Measurements from ENCODE around the gene PFKFB3. TPM values are rescaled to one million over a fixed set of nuclear protein-coding genes. Genes with fewer than 3 reads are reported as not detected.

The PFKFB3 gene
- total RNA-seq, 2 experiments from 2014 or later: 93.0 to 97.3 TPM

- Mint-ChIP-seq H3K27me3 (ENCODE audit: low read depth) (no peaks in the 10 kb centered on the region), H3K4me3 (no peak overlapping the region), H3K4me1 (ENCODE audit: low read depth) (peaks cover 10% of the 10 kb centered on the region), H3K27ac (no peak overlapping the region), H3K9me3 (ENCODE audit: insufficient read depth) (no peaks in the 10 kb centered on the region), H3K36me3 (ENCODE audit: low read depth) (peaks cover 77% of the 10 kb centered on the region)
- ATAC-seq (no peak), DNase-seq (no peak)
- ChIA-PET POLR2A (no interaction called here), CTCF (no interaction called here)
These were observed 19.4 kb downstream of the PFKFB3 start for GRCh38 chr10:6221971-6222751.

DNA sequence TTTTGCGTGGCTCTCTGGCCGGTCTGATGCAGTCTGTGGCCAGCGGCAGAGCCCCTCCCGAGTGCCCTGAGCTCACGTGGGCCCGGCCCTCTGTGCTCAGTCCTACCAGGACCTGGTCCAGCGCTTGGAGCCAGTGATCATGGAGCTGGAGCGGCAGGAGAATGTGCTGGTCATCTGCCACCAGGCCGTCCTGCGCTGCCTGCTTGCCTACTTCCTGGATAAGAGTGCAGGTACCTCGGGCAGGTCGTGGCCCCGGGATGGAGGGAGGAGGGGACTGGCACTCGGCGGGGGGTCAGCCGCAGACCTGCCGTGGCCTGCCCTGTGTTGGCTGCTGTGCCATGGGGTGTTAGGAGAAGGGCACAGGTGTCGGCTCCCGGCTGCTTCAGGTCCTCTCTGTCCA is 20.0 kb downstream of the PFKFB3 start:
- Mint-ChIP-seq H3K27ac (no peak overlapping the region), H3K9me3 (ENCODE audit: insufficient read depth) (no peaks in the 10 kb centered on the region), H3K36me3 (ENCODE audit: low read depth) (peaks cover 78% of the 10 kb centered on the region), H3K4me3 (no peak overlapping the region), H3K4me1 (ENCODE audit: low read depth) (peaks cover 13% of the 10 kb centered on the region), H3K27me3 (ENCODE audit: low read depth) (no peaks in the 10 kb centered on the region)
- ATAC-seq (no peak), DNase-seq (no peak)
- CTCF ChIA-PET: no interaction called here
- POLR2A ChIA-PET: interaction anchor here (0.6 kb wide), 1 partner anchor 351 kb away, joined by 3 read pairs; no protein-coding TSS in a partner anchor

GRCh38 chr10:6223981-6224380 is 21.2 kb downstream of the PFKFB3 start:
- H3K36me3 Mint-ChIP-seq (ENCODE audit: low read depth): peaks cover 76% of the 10 kb centered on the region
- ChIA-PET POLR2A (no interaction called here), CTCF (interaction anchor here (0.9 to 1.2 kb wide), 2 partner anchors 10 to 182 kb away, joined by 3 read pairs; no protein-coding TSS in a partner anchor)
- no peak for DNase-seq
- peaks cover 25% of the 10 kb centered on the region for H3K4me1 Mint-ChIP-seq (ENCODE audit: low read depth)
- ATAC-seq: no peak
- no peaks in the 10 kb centered on the region for H3K9me3 Mint-ChIP-seq (ENCODE audit: insufficient read depth)
- H3K27ac Mint-ChIP-seq: peak overlapping the region; percentile 63
- no peaks in the 10 kb centered on the region for H3K27me3 Mint-ChIP-seq (ENCODE audit: low read depth)
- no peak overlapping the region for H3K4me3 Mint-ChIP-seq

DNA sequence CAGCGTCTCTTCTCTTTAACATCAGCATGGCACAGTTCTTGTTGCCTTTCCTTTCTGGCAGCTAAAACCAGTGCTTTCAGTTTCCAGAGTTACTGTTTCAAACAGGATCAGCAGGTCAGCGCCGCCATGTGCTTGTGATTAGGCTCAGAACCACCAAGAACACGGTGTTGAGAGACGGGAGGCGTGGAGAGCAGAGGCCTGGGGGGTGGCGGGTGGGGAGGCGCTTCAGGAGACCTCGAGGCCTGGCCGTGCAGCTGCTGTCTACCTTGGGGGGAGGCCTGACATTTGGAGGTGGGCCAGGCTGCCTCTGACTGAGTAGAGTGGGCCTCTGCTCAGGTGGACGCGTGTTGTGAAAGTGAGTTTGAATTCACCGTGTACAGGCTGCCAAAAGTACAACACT is 22.0 kb downstream of the PFKFB3 start:
- Mint-ChIP-seq H3K27ac (no peak overlapping the region), H3K27me3 (ENCODE audit: low read depth) (no peaks in the 10 kb centered on the region), H3K36me3 (ENCODE audit: low read depth) (peaks cover 74% of the 10 kb centered on the region), H3K4me3 (no peak overlapping the region), H3K9me3 (ENCODE audit: insufficient read depth) (no peaks in the 10 kb centered on the region), H3K4me1 (ENCODE audit: low read depth) (peaks cover 26% of the 10 kb centered on the region)
- CTCF ChIA-PET: interaction anchor here (0.9 to 1.2 kb wide), 2 partner anchors 10 to 181 kb away, joined by 3 read pairs; no protein-coding TSS in a partner anchor
- POLR2A ChIA-PET: no interaction called here
- no peak for DNase-seq
- no peak for ATAC-seq

DNA sequence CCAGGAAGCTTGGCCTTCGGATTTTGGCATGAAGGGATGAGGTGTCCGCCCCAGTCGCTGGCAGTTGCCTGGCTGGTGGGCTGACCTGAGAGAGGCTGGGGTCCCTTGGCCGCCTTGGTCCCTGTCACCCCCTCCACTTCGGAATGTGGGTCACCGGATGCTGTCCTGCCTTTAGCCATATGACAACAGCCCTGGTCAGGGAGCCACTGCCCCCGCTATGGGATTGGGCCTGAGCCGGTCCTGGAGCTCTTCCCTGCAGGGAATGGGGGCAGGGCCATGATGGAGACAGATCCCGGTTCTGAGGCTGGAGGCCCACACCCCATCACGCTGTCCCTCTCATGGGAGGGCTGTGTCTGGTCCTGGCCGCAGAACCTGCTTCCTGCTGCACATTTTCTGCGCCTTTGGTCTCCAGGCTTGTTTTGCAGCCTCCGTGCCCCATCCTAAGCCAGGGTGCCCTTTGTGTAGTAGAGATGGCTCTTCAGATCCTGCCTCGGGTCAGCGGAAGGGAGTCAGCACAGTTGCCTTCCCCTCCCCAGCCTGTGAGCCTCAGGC is 22.6 kb downstream of the PFKFB3 start:
- CTCF ChIA-PET: interaction anchor here (1.0 kb wide), 1 partner anchor 176 kb away, joined by 3 read pairs; no protein-coding TSS in a partner anchor
- POLR2A ChIA-PET: no interaction called here
- H3K4me3 Mint-ChIP-seq: no peak overlapping the region
- H3K27me3 Mint-ChIP-seq (ENCODE audit: low read depth): no peaks in the 10 kb centered on the region
- H3K9me3 Mint-ChIP-seq (ENCODE audit: insufficient read depth): no peaks in the 10 kb centered on the region
- peaks cover 26% of the 10 kb centered on the region for H3K4me1 Mint-ChIP-seq (ENCODE audit: low read depth)
- peak overlapping the region; percentile 60 for H3K27ac Mint-ChIP-seq
- ATAC-seq (no peak), DNase-seq (no peak)
- peaks cover 78% of the 10 kb centered on the region for H3K36me3 Mint-ChIP-seq (ENCODE audit: low read depth)

DNA sequence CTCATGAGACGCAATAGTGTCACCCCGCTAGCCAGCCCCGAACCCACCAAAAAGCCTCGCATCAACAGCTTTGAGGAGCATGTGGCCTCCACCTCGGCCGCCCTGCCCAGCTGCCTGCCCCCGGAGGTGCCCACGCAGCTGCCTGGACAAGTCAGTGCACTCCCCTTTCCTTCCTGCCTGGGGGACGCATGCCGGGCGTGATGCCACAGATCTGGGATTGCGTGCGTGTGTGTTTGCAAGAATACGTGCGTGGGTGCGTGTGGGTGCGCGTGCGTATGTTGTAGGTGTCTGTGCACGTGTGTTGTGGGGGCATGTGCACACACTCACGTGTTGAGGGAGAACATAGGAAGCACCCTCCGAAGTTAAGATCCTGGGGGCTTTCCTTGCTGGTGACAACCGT is 23.5 kb downstream of the PFKFB3 start:
- Mint-ChIP-seq H3K9me3 (ENCODE audit: insufficient read depth) (no peaks in the 10 kb centered on the region), H3K27me3 (ENCODE audit: low read depth) (no peaks in the 10 kb centered on the region), H3K4me3 (no peak overlapping the region), H3K36me3 (ENCODE audit: low read depth) (peaks cover 74% of the 10 kb centered on the region), H3K27ac (peak overlapping the region; percentile 37), H3K4me1 (ENCODE audit: low read depth) (peaks cover 26% of the 10 kb centered on the region)
- ChIA-PET CTCF (interaction anchor here (1.0 kb wide), 1 partner anchor 175 kb away, joined by 3 read pairs; no protein-coding TSS in a partner anchor), POLR2A (no interaction called here)
- no peak for ATAC-seq
- no peak for DNase-seq

- peak overlapping the region; percentile 52 for H3K27ac Mint-ChIP-seq
- no peaks in the 10 kb centered on the region for H3K9me3 Mint-ChIP-seq (ENCODE audit: insufficient read depth)
- no peak for ATAC-seq
- no peak for DNase-seq
- ChIA-PET POLR2A (interaction anchor here (1.6 kb wide), 1 partner anchor 11 kb away, joined by 4 read pairs; no protein-coding TSS in a partner anchor), CTCF (interaction anchor here (1.2 kb wide), 1 partner anchor 174 kb away, joined by 5 read pairs; no protein-coding TSS in a partner anchor)
- H3K36me3 Mint-ChIP-seq (ENCODE audit: low read depth): peaks cover 74% of the 10 kb centered on the region
- no peak overlapping the region for H3K4me3 Mint-ChIP-seq
- H3K27me3 Mint-ChIP-seq (ENCODE audit: low read depth): no peaks in the 10 kb centered on the region
- peaks cover 26% of the 10 kb centered on the region for H3K4me1 Mint-ChIP-seq (ENCODE audit: low read depth)
These were observed 24.6 kb downstream of the PFKFB3 start for GRCh38 chr10:6227346-6227745.

DNA sequence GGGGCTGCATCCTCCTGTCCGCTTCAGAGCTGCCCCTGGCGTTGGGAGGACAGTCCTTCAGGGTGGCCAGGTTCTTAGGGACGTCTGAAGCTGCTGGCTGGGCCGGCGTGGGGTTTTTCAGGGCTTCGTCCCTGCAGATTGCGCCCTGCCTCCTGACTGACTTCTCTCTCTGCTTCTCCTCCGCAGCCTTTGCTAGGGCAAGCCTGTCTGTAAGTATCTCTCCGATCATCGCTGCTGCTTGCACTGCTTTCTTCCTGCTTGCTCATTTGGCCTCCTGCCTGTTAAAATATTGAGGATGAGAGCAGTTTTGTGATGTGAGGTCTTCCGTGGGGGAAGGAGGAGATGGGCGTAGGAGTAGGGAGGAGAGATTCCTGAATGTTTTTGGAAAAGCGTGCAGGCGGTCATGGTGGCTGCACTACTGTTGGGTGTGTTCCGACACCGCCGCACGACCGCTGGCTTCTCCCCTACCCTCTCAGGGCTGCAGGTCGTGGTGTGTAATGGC is 25.3 kb downstream of the PFKFB3 start:
- ChIA-PET POLR2A (interaction anchor here (1.6 kb wide), 1 partner anchor 10 kb away, joined by 4 read pairs; no protein-coding TSS in a partner anchor), CTCF (interaction anchor here (1.2 kb wide), 1 partner anchor 174 kb away, joined by 5 read pairs; no protein-coding TSS in a partner anchor)
- H3K4me3 Mint-ChIP-seq: no peak overlapping the region
- H3K4me1 Mint-ChIP-seq (ENCODE audit: low read depth): peaks cover 26% of the 10 kb centered on the region
- no peaks in the 10 kb centered on the region for H3K27me3 Mint-ChIP-seq (ENCODE audit: low read depth)
- H3K27ac Mint-ChIP-seq: peak overlapping the region; percentile 31
- no peak for DNase-seq
- no peaks in the 10 kb centered on the region for H3K9me3 Mint-ChIP-seq (ENCODE audit: insufficient read depth)
- H3K36me3 Mint-ChIP-seq (ENCODE audit: low read depth): peaks cover 74% of the 10 kb centered on the region
- ATAC-seq: no peak

DNA sequence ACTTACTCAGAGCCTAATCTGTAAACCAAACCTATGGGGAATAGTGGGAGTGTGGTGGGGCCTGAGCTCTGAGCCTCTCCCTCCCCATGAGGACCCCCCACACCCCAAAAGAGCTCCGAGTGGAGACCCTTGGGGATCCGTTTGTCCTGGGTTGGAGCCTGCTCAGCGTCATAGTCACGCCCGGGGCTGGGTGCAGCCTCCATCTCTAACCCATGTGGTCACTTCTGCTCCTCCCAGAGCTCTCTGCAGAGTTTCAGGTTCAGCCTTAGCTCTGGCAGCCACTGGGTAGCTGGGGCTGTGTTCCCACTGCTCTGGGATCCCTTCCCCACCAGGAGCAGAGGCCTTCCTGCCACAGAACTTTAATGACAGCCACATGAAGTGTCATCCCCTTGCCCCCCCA is 25.9 kb downstream of the PFKFB3 start:
- H3K36me3 Mint-ChIP-seq (ENCODE audit: low read depth): peaks cover 72% of the 10 kb centered on the region
- H3K4me3 Mint-ChIP-seq: no peak overlapping the region
- H3K9me3 Mint-ChIP-seq (ENCODE audit: insufficient read depth): no peaks in the 10 kb centered on the region
- no peaks in the 10 kb centered on the region for H3K27me3 Mint-ChIP-seq (ENCODE audit: low read depth)
- peaks cover 26% of the 10 kb centered on the region for H3K4me1 Mint-ChIP-seq (ENCODE audit: low read depth)
- peak overlapping the region; percentile 31 for H3K27ac Mint-ChIP-seq
- DNase-seq (no peak), ATAC-seq (no peak)
- POLR2A ChIA-PET: interaction anchor here (1.6 kb wide), 1 partner anchor 10 kb away, joined by 4 read pairs; no protein-coding TSS in a partner anchor
- CTCF ChIA-PET: interaction anchor here (1.2 kb wide), 1 partner anchor 173 kb away, joined by 5 read pairs; no protein-coding TSS in a partner anchor

GRCh38 chr10:6229290-6229689 is 26.6 kb downstream of the PFKFB3 start:
- Mint-ChIP-seq H3K4me1 (ENCODE audit: low read depth) (peaks cover 21% of the 10 kb centered on the region), H3K9me3 (ENCODE audit: insufficient read depth) (no peaks in the 10 kb centered on the region), H3K27ac (peak overlapping the region; percentile 28), H3K4me3 (no peak overlapping the region), H3K36me3 (ENCODE audit: low read depth) (peaks cover 71% of the 10 kb centered on the region), H3K27me3 (ENCODE audit: low read depth) (no peaks in the 10 kb centered on the region)
- CTCF ChIA-PET: no interaction called here
- POLR2A ChIA-PET: no interaction called here
- ATAC-seq (no peak), DNase-seq (no peak)

GRCh38 chr10:6229746-6230145 is 27.0 kb downstream of the PFKFB3 start:
- Mint-ChIP-seq H3K4me3 (no peak overlapping the region), H3K36me3 (ENCODE audit: low read depth) (peaks cover 72% of the 10 kb centered on the region), H3K27ac (peak overlapping the region; percentile 28), H3K9me3 (ENCODE audit: insufficient read depth) (no peaks in the 10 kb centered on the region), H3K4me1 (ENCODE audit: low read depth) (peaks cover 24% of the 10 kb centered on the region), H3K27me3 (ENCODE audit: low read depth) (no peaks in the 10 kb centered on the region)
- ATAC-seq (no peak), DNase-seq (no peak)
- ChIA-PET POLR2A (no interaction called here), CTCF (no interaction called here)

DNA sequence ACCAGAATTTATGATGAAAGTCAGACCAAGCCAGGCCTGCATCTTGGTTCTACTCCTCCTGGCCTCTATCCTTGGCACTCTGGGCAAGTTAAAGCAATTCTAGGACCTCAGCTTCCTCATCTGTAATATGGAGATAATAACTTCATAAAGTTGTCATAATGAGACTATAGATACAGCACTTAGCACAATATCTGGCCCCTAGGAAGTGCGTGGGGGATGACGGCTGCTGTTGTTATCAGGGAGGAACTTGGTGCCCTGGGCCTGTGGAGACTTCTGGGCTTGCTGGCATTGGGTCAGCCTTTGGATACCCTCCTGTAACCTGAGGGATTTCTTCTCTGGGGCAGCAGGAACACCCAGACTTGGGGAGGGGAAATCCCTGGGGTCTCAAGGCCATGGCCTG is 27.6 kb downstream of the PFKFB3 start:
- POLR2A ChIA-PET: no interaction called here
- peaks cover 74% of the 10 kb centered on the region for H3K36me3 Mint-ChIP-seq (ENCODE audit: low read depth)
- peaks cover 25% of the 10 kb centered on the region for H3K4me1 Mint-ChIP-seq (ENCODE audit: low read depth)
- CTCF ChIA-PET: no interaction called here
- H3K27ac Mint-ChIP-seq: no peak overlapping the region
- no peaks in the 10 kb centered on the region for H3K9me3 Mint-ChIP-seq (ENCODE audit: insufficient read depth)
- ATAC-seq (no peak), DNase-seq (no peak)
- H3K4me3 Mint-ChIP-seq: no peak overlapping the region
- no peaks in the 10 kb centered on the region for H3K27me3 Mint-ChIP-seq (ENCODE audit: low read depth)

Measured in activated CD8-positive, alpha-beta T cell treated with anti-CD3 and anti-CD28 coated beads, Interleukin-2, amount 10 ng/mL, durations not matched to agents 7 days and 5 days (primary cell).